ENCODE results near the gene EPB41L2.
"Not testable (repeated sequence)": the region's sequence is repeated elsewhere in the genome, so short reads cannot be mapped to it uniquely, and the experiment has no call there.

EPB41L2 gene

GRCh38 chr6:130971504-130971903 is 91.5 kb downstream of the EPB41L2 start:
- no peak for DNase-seq

- no peak for DNase-seq
Measured at GRCh38 chr6:130970839-130971410, 92.1 kb downstream of the EPB41L2 start.

GRCh38 chr6:130969791-130970491 is 93.1 kb downstream of the EPB41L2 start:
- DNase-seq: peak; percentile 90

GRCh38 chr6:130969166-130969565 is 93.9 kb downstream of the EPB41L2 start:
- DNase-seq: no peak

GRCh38 chr6:130968476-130968875 is 94.6 kb downstream of the EPB41L2 start:
- peak; percentile 26 for DNase-seq

GRCh38 chr6:130967502-130968445 is 95.3 kb downstream of the EPB41L2 start:
- DNase-seq: peak; percentile 31

- no peak for DNase-seq
Measured at GRCh38 chr6:130966344-130966980, 96.6 kb downstream of the EPB41L2 start.

GRCh38 chr6:130965656-130966055 is 97.4 kb downstream of the EPB41L2 start:
- DNase-seq: no peak

GRCh38 chr6:130964808-130965604 is 98.0 kb downstream of the EPB41L2 start:
- DNase-seq: no peak

- no peak for DNase-seq
Measured at GRCh38 chr6:130964289-130964688, 98.8 kb downstream of the EPB41L2 start.

- DNase-seq: no peak
Measured at GRCh38 chr6:130962966-130963365, 100.1 kb downstream of the EPB41L2 start.

- no peak for DNase-seq
Measured at GRCh38 chr6:130961148-130961547, 101.9 kb downstream of the EPB41L2 start.

GRCh38 chr6:130959951-130960350 is 103.1 kb downstream of the EPB41L2 start:
- DNase-seq: no peak

GRCh38 chr6:130958468-130958867 is 104.6 kb downstream of the EPB41L2 start:
- DNase-seq: no peak

- DNase-seq: no peak
Measured at GRCh38 chr6:130955755-130956154, 107.3 kb downstream of the EPB41L2 start.

- no peak for DNase-seq
Measured at GRCh38 chr6:130949553-130949952, 113.5 kb downstream of the EPB41L2 start.

GRCh38 chr6:130947464-130947863 is 115.6 kb downstream of the EPB41L2 start:
- DNase-seq: no peak

- no peak for DNase-seq
Measured at GRCh38 chr6:130946076-130946475, 117.0 kb downstream of the EPB41L2 start.

- DNase-seq: no peak
Measured at GRCh38 chr6:130945401-130945919, 117.6 kb downstream of the EPB41L2 start.

- DNase-seq: no peak
Measured at GRCh38 chr6:130944486-130944885, 118.6 kb downstream of the EPB41L2 start.

- no peak for DNase-seq
Measured at GRCh38 chr6:130943738-130944137, 119.3 kb downstream of the EPB41L2 start.

GRCh38 chr6:130942752-130943151 is 120.3 kb downstream of the EPB41L2 start:
- DNase-seq: not testable (repeated sequence)
